GM12878 (cell line): ENCODE data around the gene TDRD7. TPM values are rescaled to one million over a fixed set of nuclear protein-coding genes. Genes with fewer than 3 reads are reported as not detected.

Source experiments
- ATAC-seq: fragments of 200-7000 bp; cut with Tn5 transposase; 3 replicates; pipeline ENCODE4 v1.9.1; 2020; ENCODE audit warnings: mild to moderate bottlenecking, moderate library complexity
- BruUV-seq: library from RNA; stranded (reverse); fragments of 400-500 nt; replicated peaks from 2 replicates; lab custom pipeline; 2021; lab: Mats Ljungman, UMichigan
- CTCF ChIA-PET: fragments of 300-600 bp; sonication (Branson Sonifier 250); formaldehyde crosslinking; extraction: SDS; loops from one replicate; lab custom pipeline; 2021; ENCODE audit warnings: inconsistent platforms; lab: Yijun Ruan, JAX
- POLR2A ChIA-PET: fragments of 350-600 bp; formaldehyde crosslinking; extraction: SDS; loops from one replicate; lab custom pipeline; 2021; ENCODE audit warnings: inconsistent platforms; lab: Charles Lee
- RAD21 ChIA-PET: fragments of 300-600 bp; sonication (Branson Sonifier 250); formaldehyde crosslinking; loops from one replicate; lab custom pipeline; 2023; ENCODE audit warnings: antibody characterized with exemption; ENCODE audit not compliant: unreplicated experiment; lab: Charles Lee
- SMC1A ChIA-PET: fragments of 300-600 bp; sonication (Branson Sonifier 250); formaldehyde crosslinking; loops from one replicate; lab custom pipeline; 2023; ENCODE audit not compliant: unreplicated experiment, uncharacterized antibody; lab: Charles Lee
- DNase-seq: peaks from one replicate; pipeline ENCODE4 v3.0.0-alpha.2; 2011; ENCODE audit warnings: low read depth, low spot score
- FAIRE-seq: peaks from 3 replicates; lab custom pipeline; 2011; peaks lifted over from hg19 to GRCh38; lab: Jason Lieb, UNC
- H2AFZ ChIP-seq: 2 replicates; pipeline ENCODE4 v1.6.0; 2011; ENCODE audit warnings: low read depth, low read length, control low read depth; ENCODE audit not compliant: control insufficient read depth
- H3K27ac ChIP-seq: 2 replicates; pipeline ENCODE4 v1.5.1; 2011; ENCODE audit warnings: control low read depth; ENCODE audit not compliant: control insufficient read depth, insufficient read depth
- H3K27me3 ChIP-seq, 2 experiments: replicated peaks in 1 of 2; 2 replicates each; pipeline versions ENCODE4 v1.6.0 to v1.6.1; 2011; ENCODE audit warnings: low read length in 1 of 2; ENCODE audit not compliant: control insufficient read depth in 2 of 2, insufficient read depth in 2 of 2
- H3K36me3 ChIP-seq, 2 experiments: 2 replicates each; pipeline ENCODE4 v1.5.1; 2011; ENCODE audit warnings: low read length in 1 of 2; ENCODE audit not compliant: control insufficient read depth in 2 of 2, insufficient read depth in 2 of 2
- H3K4me1 ChIP-seq: 2 replicates; pipeline ENCODE4 v1.6.1; 2011; ENCODE audit warnings: mild to moderate bottlenecking, low read length, moderate library complexity, mixed read lengths; ENCODE audit not compliant: control insufficient read depth, insufficient read depth
- H3K4me2 ChIP-seq: 2 replicates; pipeline ENCODE4 v1.6.0; 2011; ENCODE audit warnings: control low read depth; ENCODE audit not compliant: control insufficient read depth, insufficient read depth
- H3K4me3 ChIP-seq: fragments of 200-600 bp; sonication (generic); 2 replicates; pipeline ENCODE4 v1.5.1; 2016
- H3K79me2 ChIP-seq: 2 replicates; pipeline ENCODE4 v1.6.0; 2011; ENCODE audit warnings: low read length; ENCODE audit not compliant: control insufficient read depth, insufficient read depth
- H3K9ac ChIP-seq: 2 replicates; pipeline ENCODE4 v1.8.0; 2011; ENCODE audit warnings: low read length, control low read depth, mixed read lengths; ENCODE audit not compliant: control insufficient read depth, insufficient read depth
- H3K9me3 ChIP-seq: replicated peaks from 3 replicates; pipeline ENCODE4 v1.5.1; 2011; ENCODE audit warnings: mild to moderate bottlenecking, low read length; ENCODE audit not compliant: control insufficient read depth, insufficient read depth
- H4K20me1 ChIP-seq: 2 replicates; pipeline ENCODE4 v1.6.0; 2011; ENCODE audit not compliant: control insufficient read depth, insufficient read depth
- BCL11A ChIP-seq: IDR thresholded peaks from 2 replicates; pipeline ENCODE4 v1.6.1; 2011; ENCODE audit warnings: low read depth, low read length
- HDAC2 ChIP-seq: fragments of 200-600 bp; sonication (generic); IDR thresholded peaks from 2 replicates; pipeline ENCODE4 v1.6.1; 2017
- JUNB ChIP-seq: IDR thresholded peaks from 2 replicates; pipeline ENCODE4 v1.6.1; 2016; ENCODE audit warnings: antibody characterized with exemption, mild to moderate bottlenecking
- PAX8 ChIP-seq: fragments of 450-650 bp; IDR thresholded peaks from 2 replicates; pipeline ENCODE4 v1.6.1; 2017; ENCODE audit warnings: mild to moderate bottlenecking, moderate library complexity
- SMAD1 ChIP-seq: fragments of 450-650 bp; IDR thresholded peaks from 2 replicates; pipeline ENCODE4 v1.6.1; 2018; ENCODE audit warnings: mild to moderate bottlenecking, low read depth; ENCODE audit not compliant: partially characterized antibody
- TCF12 ChIP-seq: IDR thresholded peaks from 2 replicates; pipeline ENCODE4 v1.6.1; 2011; ENCODE audit warnings: low read depth, mild to moderate bottlenecking, low read length
- TCF7 ChIP-seq: IDR thresholded peaks from 2 replicates; pipeline ENCODE4 v1.6.1; 2014; ENCODE audit warnings: antibody characterized with exemption, borderline replicate concordance
- ZNF207 ChIP-seq: fragments of 450-650 bp; IDR thresholded peaks from 2 replicates; pipeline ENCODE4 v1.6.1; 2014; ENCODE audit warnings: antibody characterized with exemption, mild to moderate bottlenecking, borderline replicate concordance
- ZNF384 ChIP-seq: IDR thresholded peaks from 2 replicates; pipeline ENCODE4 v1.6.1; 2012; ENCODE audit warnings: low read depth, mild to moderate bottlenecking, low read length, improper control_type of control experiment, borderline replicate concordance
- WGBS: methylation state at CpG from one replicate; pipeline ENCODE4 v1.1.6; 2016; ENCODE audit warnings: low lambda C conversion rate; ENCODE audit not compliant: insufficient replicate concordance, insufficient coverage; ENCODE audit errors: missing lambda C conversion rate; 5-methylcytosine and 5-hydroxymethylcytosine counted together
- in situ Hi-C: fragments of 300-500 bp; cut with MboI; formaldehyde crosslinking; loops from 9 replicates; pipeline ENCODE4 v1.14.3; 2018; ENCODE audit warnings: mixed read lengths
- intact Hi-C: fragments of 100-400 bp; cut with micrococcal nuclease; formaldehyde crosslinking; loops from one replicate; pipeline ENCODE4 v1.14.2; 2022; ENCODE audit not compliant: unreplicated experiment
- polyA plus RNA-seq, 11 experiments: library from polyadenylated mRNA; depleted of rRNA in 4 of 11; unstranded in 6 of 11; stranded (reverse) in 5 of 11; fragments of >200 nt; fragmentation: Nextera tagmentation in 4 of 11; fragmentation: Illumina TruSeq in 1 of 11; extraction: Ambion mirVana in 4 of 11; extraction: Trizol in 1 of 11; gene quantifications; 1 replicate in 1 of 11; 2 replicates in 10 of 11; pipeline versions ENCODE4 v1.2.1 to v1.2.3, GENCODE V29; 2011 to 2016; ENCODE audit warnings: inconsistent platforms in 2 of 11, missing spikeins in 2 of 11, low read depth in 1 of 11
- total RNA-seq, 4 experiments: library from RNA; depleted of rRNA in 3 of 4; stranded (reverse); fragments of >200 nt in 3 of 4; fragmentation: Illumina TruSeq in 1 of 4; extraction: Trizol in 1 of 4; gene quantifications; 2 replicates each; pipeline versions ENCODE4 v1.2.1 to v1.2.3, GENCODE V29; 2013 to 2021
- TF ChIP-seq, protein P1 (sequence below): IDR thresholded peaks from 2 replicates; pipeline ENCODE4 v1.6.1; 2012; ENCODE audit warnings: low read depth, low read length, improper control_type of control experiment
- TF ChIP-seq, protein P2 (sequence below): fragments of 450-650 bp; conservative IDR thresholded peaks from 2 replicates; pipeline ENCODE4 v1.6.1; 2017; ENCODE audit warnings: mild to moderate bottlenecking, moderate library complexity

Gene TDRD7
- total and polyA plus RNA-seq, 10 of the 15 experiments (the other 5 are each of a cell fraction or from before 2014, with no cell fraction given) = 5.7 to 26.4 (median 16.2) TPM

DNA sequence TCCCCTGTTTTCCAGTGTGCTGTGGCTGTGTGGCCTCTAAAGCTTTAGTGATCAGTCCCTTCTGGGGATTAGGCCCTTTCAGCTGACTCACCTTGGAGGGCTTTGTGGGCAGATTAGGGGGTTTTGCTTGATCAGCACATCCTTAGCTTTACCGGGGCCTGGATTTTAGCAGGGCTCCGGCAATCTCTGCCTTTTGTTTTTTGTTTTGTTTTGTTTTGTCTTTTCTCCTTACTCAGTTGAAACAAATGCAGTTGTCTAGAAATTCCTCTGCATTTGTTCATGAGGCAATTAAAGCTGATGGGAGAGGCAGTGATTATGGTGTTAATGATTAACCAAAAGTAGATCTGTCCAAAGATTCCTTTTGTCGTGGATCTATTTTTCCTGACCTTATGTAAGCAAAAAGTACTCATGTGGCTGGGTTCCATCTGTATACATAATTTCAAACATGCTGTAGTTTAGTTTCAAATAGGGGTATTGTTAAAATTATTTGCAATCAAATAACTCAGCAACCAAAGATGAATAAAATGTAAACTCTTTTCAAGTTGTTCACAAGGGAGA is 5.2 kb upstream of the TDRD7 start:
- H2AFZ ChIP-seq = no peak overlapping the region
- 23% methylated on average over 3 of the region's 3 CpGs for WGBS
- H3K79me2 ChIP-seq = no peaks in the 10 kb centered on the region
- ChIA-PET SMC1A (interaction anchor here (0.6 to 1.9 kb wide), 10 partner anchors 10 to 552 kb away, joined by 3 to 14 read pairs (median 4); partner anchors contain the start of gene ZNF782), POLR2A (interaction anchor here (0.5 to 1.5 kb wide), 8 partner anchors 9 to 738 kb away, joined by 3 to 4 read pairs (median 3); no protein-coding TSS in a partner anchor), CTCF (interaction anchor here (0.7 to 16.4 kb wide), 9 partner anchors 9 to 550 kb away, joined by 3 to 157 read pairs (median 8); no protein-coding TSS in a partner anchor), RAD21 (interaction anchor here (0.9 to 4.1 kb wide), 9 partner anchors 9 to 550 kb away, joined by 3 to 26 read pairs (median 4); partner anchors contain the start of genes NCBP1 and TSTD2)
- intact Hi-C loops (no loop called here), in situ Hi-C loops (loop anchor here (10.0 kb wide), 1 partner anchor 62 kb away; no protein-coding TSS in a partner anchor)
- DNase-seq (no peak), ATAC-seq (peak; percentile 60), FAIRE-seq (no peak)
- no peaks in the 10 kb centered on the region for H3K4me1 ChIP-seq
- TF ChIP-seq TCF7 = no peak
- TF ChIP-seq ZNF207 = no peak
- TF ChIP-seq SMAD1 = no peak
- no peak for TF ChIP-seq HDAC2
- no peak for TF ChIP-seq ZNF384
- TF ChIP-seq BCL11A = no peak
- no peak for TF ChIP-seq TCF12
- TF ChIP-seq, protein P1, sequence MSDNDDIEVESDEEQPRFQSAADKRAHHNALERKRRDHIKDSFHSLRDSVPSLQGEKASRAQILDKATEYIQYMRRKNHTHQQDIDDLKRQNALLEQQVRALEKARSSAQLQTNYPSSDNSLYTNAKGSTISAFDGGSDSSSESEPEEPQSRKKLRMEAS = no peak
- no peak for TF ChIP-seq JUNB
- TF ChIP-seq, protein P2, sequence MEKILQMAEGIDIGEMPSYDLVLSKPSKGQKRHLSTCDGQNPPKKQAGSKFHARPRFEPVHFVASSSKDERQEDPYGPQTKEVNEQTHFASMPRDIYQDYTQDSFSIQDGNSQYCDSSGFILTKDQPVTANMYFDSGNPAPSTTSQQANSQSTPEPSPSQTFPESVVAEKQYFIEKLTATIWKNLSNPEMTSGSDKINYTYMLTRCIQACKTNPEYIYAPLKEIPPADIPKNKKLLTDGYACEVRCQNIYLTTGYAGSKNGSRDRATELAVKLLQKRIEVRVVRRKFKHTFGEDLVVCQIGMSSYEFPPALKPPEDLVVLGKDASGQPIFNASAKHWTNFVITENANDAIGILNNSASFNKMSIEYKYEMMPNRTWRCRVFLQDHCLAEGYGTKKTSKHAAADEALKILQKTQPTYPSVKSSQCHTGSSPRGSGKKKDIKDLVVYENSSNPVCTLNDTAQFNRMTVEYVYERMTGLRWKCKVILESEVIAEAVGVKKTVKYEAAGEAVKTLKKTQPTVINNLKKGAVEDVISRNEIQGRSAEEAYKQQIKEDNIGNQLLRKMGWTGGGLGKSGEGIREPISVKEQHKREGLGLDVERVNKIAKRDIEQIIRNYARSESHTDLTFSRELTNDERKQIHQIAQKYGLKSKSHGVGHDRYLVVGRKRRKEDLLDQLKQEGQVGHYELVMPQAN = no peak
- no peak for TF ChIP-seq PAX8
- no peak overlapping the region for H3K9ac ChIP-seq
- H3K27me3 ChIP-seq = no peaks in the 10 kb centered on the region; a peak in 1 of 4 replicates
- no peak overlapping the region for H3K4me3 ChIP-seq
- no TSS peak for BruUV-seq
- 0 out of 2 replicates have a peak overlapping the region, but pooled peaks have one; percentile 12 for H3K4me2 ChIP-seq
- H4K20me1 ChIP-seq = no peaks in the 10 kb centered on the region
- no peak overlapping the region for H3K27ac ChIP-seq
- no peaks in the 10 kb centered on the region; the same call in 2 of the 3 replicates for H3K9me3 ChIP-seq
- no peaks in the 10 kb centered on the region for H3K36me3 ChIP-seq
